HepG2 (cell line): ENCODE results near the gene FHIT. TPM values are rescaled to one million over a fixed set of nuclear protein-coding genes. Genes with fewer than 3 reads are reported as not detected.

Experiments used
- ATAC-seq: fragments of 200-7000 bp; cut with Tn5 transposase; 3 replicates; pipeline ENCODE4 v1.9.1; 2020; ENCODE audit warnings: mild to moderate bottlenecking, moderate library complexity
- BruUV-seq: library from RNA; stranded (reverse); fragments of 400-500 nt; replicated peaks from 2 replicates; lab custom pipeline; 2021; lab: Mats Ljungman, UMichigan
- CTCF ChIA-PET: fragments of 300-600 bp; formaldehyde crosslinking; extraction: SDS; loops from one replicate; lab custom pipeline; 2021; ENCODE audit warnings: low total read pairs, inconsistent platforms, low intra/inter-chr PET ratio; lab: Yijun Ruan, JAX
- POLR2A ChIA-PET: fragments of 350-600 bp; sonication (Branson Sonifier 250); formaldehyde crosslinking; loops from one replicate; lab custom pipeline; 2020; ENCODE audit warnings: antibody characterized with exemption, inconsistent platforms; lab: Yijun Ruan, JAX
- DNase-seq: peaks from one replicate; pipeline ENCODE4 v3.0.0-alpha.2; 2015; ENCODE audit warnings: low spot score
- FAIRE-seq: peaks from 3 replicates; lab custom pipeline; 2011; peaks lifted over from hg19 to GRCh38; lab: Jason Lieb, UNC
- H2AFZ ChIP-seq: one replicate; pipeline ENCODE4 v1.6.1; 2011; ENCODE audit warnings: low read length, inconsistent platforms
- H3K27ac ChIP-seq: fragments of 300-600 bp; 3 replicates; pipeline ENCODE4 v1.8.0; 2011; ENCODE audit warnings: mixed run types, mild to moderate bottlenecking, mixed read lengths, low read length, inconsistent platforms; ENCODE audit not compliant: insufficient read depth; ENCODE audit errors: extremely low read length
- H3K27me3 ChIP-seq, 2 experiments: fragments of 200-600 bp in 1 of 2; 2 replicates in 1 of 2; 3 replicates in 1 of 2; pipeline versions ENCODE4 v1.6.0 to v1.8.0; 2011; ENCODE audit warnings: low read length in 2 of 2, mild to moderate bottlenecking in 2 of 2, moderate library complexity in 2 of 2, inconsistent platforms in 1 of 2; ENCODE audit not compliant: insufficient read depth in 2 of 2, control insufficient read depth in 1 of 2
- H3K36me3 ChIP-seq, 2 experiments: fragments of 200-600 bp in 1 of 2; replicated peaks in 1 of 2; 2 replicates in 1 of 2; 3 replicates in 1 of 2; pipeline versions ENCODE4 v1.5.1 to v1.8.0; 2011; ENCODE audit warnings: low read length in 2 of 2, inconsistent platforms in 1 of 2; ENCODE audit not compliant: insufficient read depth in 2 of 2, control insufficient read depth in 1 of 2
- H3K4me1 ChIP-seq: 2 replicates; pipeline ENCODE4 v1.5.1; 2012; ENCODE audit warnings: low read length, inconsistent platforms; ENCODE audit not compliant: insufficient read depth
- H3K4me2 ChIP-seq: 2 replicates; pipeline ENCODE4 v1.6.0; 2011; ENCODE audit warnings: low read depth, low read length, inconsistent platforms
- H3K4me3 ChIP-seq, 3 experiments: fragments of 200-600 bp in 1 of 3; sonication (generic), shearing (Covaris generic) in 1 of 3; replicated peaks in 1 of 3; 2 replicates each; pipeline ENCODE4 v1.5.1; 2011 to 2016; ENCODE audit warnings: low read length in 3 of 3, inconsistent platforms in 2 of 3, low read depth in 2 of 3, mild to moderate bottlenecking in 2 of 3, control low read depth in 1 of 3, mixed read lengths in 1 of 3; ENCODE audit not compliant: insufficient read depth in 1 of 3
- H3K79me2 ChIP-seq: one replicate; pipeline ENCODE4 v1.6.1; 2011; ENCODE audit warnings: low read length, inconsistent platforms; ENCODE audit not compliant: insufficient read depth
- H3K9ac ChIP-seq: 2 replicates; pipeline ENCODE4 v1.6.0; 2011; ENCODE audit warnings: mild to moderate bottlenecking, low read depth, low read length, inconsistent platforms; ENCODE audit not compliant: insufficient read depth
- H3K9me3 ChIP-seq: 2 replicates; pipeline ENCODE4 v1.5.1; 2012; ENCODE audit warnings: mild to moderate bottlenecking, low read length
- H4K20me1 ChIP-seq: 2 replicates; pipeline ENCODE4 v1.6.0; 2011; ENCODE audit warnings: inconsistent platforms, mild to moderate bottlenecking, low read length, moderate library complexity; ENCODE audit not compliant: insufficient read depth
- NCOA2 ChIP-seq: sonication (generic); formaldehyde crosslinking; IDR thresholded peaks from 2 replicates; pipeline ENCODE4 v1.8.0; 2022; ENCODE audit warnings: inconsistent platforms
- RFX1 ChIP-seq: fragments of 450-650 bp; IDR thresholded peaks from 2 replicates; pipeline ENCODE4 v1.6.1; 2017
- TFAP4 ChIP-seq: sonication (generic); IDR thresholded peaks from 2 replicates; pipeline ENCODE4 v1.6.1; 2016; ENCODE audit warnings: low read depth, borderline replicate concordance
- WGBS: methylation state at CpG from one replicate; pipeline ENCODE4 v1.1.6; 2017; ENCODE audit warnings: low lambda C conversion rate; 5-methylcytosine and 5-hydroxymethylcytosine counted together
- in situ Hi-C: cut with HindIII; loops from 2 replicates; pipeline ENCODE4 v1.10.0; 2017; ENCODE audit warnings: low pct_unique_long_range_greater_than_20kb; ENCODE audit not compliant: extremely low pct_ligation_motif_present
- intact Hi-C: fragments of 100-400 bp; cut with micrococcal nuclease; formaldehyde crosslinking; loops from one replicate; pipeline ENCODE4 v1.10.0; 2022; ENCODE audit not compliant: unreplicated experiment
- polyA plus RNA-seq, 8 experiments: library from polyadenylated mRNA; depleted of rRNA in 3 of 8; stranded (reverse) in 7 of 8; unstranded in 1 of 8; fragments of >200 nt; fragmentation: Illumina TruSeq in 4 of 8; extraction: Trizol in 4 of 8; gene quantifications; 2 replicates each; pipeline versions ENCODE4 v1.2.1 to v1.2.3, GENCODE V29; 2011 to 2016; ENCODE audit warnings: low read depth in 4 of 8, missing spikeins in 1 of 8, mixed read lengths in 1 of 8; ENCODE audit not compliant: insufficient read depth in 1 of 8
- total RNA-seq, 5 experiments: library from RNA; depleted of rRNA; stranded (reverse); fragments of >200 nt; fragmentation: Illumina TruSeq; extraction: Trizol; gene quantifications; 2 replicates each; pipeline ENCODE4 v1.2.3, GENCODE V29; 2016; ENCODE audit warnings: low read depth in 1 of 5
- TF ChIP-seq, protein P1 (sequence below): sonication (generic); formaldehyde crosslinking; IDR thresholded peaks from 2 replicates; pipeline ENCODE4 v1.4.0; 2020; ENCODE audit warnings: mild to moderate bottlenecking, missing genetic modification reagents
- TF ChIP-seq, protein P2 (sequence below): IDR thresholded peaks from 2 replicates; pipeline ENCODE4 v1.6.1; 2016; ENCODE audit warnings: mild to moderate bottlenecking, missing biosample characterization, missing genetic modification reagents

The FHIT gene
- total and polyA plus RNA-seq, 2 of the 13 experiments (the other 11 are each of a cell fraction or from before 2014, with no cell fraction given), result 4.0 to 4.6 TPM

DNA sequence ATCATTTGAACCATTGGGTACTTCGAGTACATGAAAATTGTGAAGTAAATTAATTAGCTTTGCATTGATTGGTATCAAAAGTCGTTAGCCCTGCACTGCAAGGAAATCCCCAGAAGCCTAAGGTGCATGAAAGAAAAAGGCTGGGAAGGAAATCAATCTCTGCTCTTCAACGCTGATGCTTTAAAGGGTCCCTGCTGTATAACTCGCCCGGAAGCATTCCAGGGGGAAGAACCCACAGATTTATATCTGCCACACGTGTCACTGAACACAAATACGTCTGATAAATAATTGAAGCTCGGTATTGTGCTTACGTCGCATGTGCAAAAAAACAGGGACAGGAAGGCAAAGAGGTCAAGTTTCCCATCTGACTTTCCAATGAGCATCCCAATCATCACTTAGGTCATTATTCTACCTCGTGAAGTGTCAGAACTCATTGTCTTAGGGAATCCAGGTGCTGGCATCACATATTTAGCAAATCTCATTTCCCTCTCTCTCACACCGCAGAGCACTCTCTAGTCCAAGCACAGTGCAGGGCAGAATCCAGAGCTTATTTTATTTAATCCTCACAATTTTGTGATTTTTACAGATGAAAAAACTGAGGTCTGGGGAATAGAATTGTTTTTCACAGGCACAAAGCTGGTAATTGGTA lies 1397.1 kb downstream of the FHIT start:
- Histone ChIP-seq H2AFZ (no peak overlapping the region), H3K27ac (no peak overlapping the region), H3K4me1 (no peaks in the 10 kb centered on the region), H4K20me1 (no peaks in the 10 kb centered on the region), H3K9ac (no peak overlapping the region), H3K9me3 (no peaks in the 10 kb centered on the region), H3K36me3 (no peaks in the 10 kb centered on the region), H3K79me2 (no peaks in the 10 kb centered on the region), H3K4me2 (no peak overlapping the region), H3K4me3 (no peak overlapping the region), H3K27me3 (no peaks in the 10 kb centered on the region)
- 52% methylated on average over 12 of the region's 12 CpGs for WGBS
- FAIRE-seq, result no peak
- no peak for DNase-seq
- intact Hi-C loops, result loop anchor here (10.0 kb wide), 1 partner anchor 189 kb away; no protein-coding TSS in a partner anchor
- no peak for ATAC-seq
- in situ Hi-C loops, result loop anchor here (25.0 kb wide), 1 partner anchor 642 kb away; no protein-coding TSS in a partner anchor
- TF ChIP-seq, protein P1, sequence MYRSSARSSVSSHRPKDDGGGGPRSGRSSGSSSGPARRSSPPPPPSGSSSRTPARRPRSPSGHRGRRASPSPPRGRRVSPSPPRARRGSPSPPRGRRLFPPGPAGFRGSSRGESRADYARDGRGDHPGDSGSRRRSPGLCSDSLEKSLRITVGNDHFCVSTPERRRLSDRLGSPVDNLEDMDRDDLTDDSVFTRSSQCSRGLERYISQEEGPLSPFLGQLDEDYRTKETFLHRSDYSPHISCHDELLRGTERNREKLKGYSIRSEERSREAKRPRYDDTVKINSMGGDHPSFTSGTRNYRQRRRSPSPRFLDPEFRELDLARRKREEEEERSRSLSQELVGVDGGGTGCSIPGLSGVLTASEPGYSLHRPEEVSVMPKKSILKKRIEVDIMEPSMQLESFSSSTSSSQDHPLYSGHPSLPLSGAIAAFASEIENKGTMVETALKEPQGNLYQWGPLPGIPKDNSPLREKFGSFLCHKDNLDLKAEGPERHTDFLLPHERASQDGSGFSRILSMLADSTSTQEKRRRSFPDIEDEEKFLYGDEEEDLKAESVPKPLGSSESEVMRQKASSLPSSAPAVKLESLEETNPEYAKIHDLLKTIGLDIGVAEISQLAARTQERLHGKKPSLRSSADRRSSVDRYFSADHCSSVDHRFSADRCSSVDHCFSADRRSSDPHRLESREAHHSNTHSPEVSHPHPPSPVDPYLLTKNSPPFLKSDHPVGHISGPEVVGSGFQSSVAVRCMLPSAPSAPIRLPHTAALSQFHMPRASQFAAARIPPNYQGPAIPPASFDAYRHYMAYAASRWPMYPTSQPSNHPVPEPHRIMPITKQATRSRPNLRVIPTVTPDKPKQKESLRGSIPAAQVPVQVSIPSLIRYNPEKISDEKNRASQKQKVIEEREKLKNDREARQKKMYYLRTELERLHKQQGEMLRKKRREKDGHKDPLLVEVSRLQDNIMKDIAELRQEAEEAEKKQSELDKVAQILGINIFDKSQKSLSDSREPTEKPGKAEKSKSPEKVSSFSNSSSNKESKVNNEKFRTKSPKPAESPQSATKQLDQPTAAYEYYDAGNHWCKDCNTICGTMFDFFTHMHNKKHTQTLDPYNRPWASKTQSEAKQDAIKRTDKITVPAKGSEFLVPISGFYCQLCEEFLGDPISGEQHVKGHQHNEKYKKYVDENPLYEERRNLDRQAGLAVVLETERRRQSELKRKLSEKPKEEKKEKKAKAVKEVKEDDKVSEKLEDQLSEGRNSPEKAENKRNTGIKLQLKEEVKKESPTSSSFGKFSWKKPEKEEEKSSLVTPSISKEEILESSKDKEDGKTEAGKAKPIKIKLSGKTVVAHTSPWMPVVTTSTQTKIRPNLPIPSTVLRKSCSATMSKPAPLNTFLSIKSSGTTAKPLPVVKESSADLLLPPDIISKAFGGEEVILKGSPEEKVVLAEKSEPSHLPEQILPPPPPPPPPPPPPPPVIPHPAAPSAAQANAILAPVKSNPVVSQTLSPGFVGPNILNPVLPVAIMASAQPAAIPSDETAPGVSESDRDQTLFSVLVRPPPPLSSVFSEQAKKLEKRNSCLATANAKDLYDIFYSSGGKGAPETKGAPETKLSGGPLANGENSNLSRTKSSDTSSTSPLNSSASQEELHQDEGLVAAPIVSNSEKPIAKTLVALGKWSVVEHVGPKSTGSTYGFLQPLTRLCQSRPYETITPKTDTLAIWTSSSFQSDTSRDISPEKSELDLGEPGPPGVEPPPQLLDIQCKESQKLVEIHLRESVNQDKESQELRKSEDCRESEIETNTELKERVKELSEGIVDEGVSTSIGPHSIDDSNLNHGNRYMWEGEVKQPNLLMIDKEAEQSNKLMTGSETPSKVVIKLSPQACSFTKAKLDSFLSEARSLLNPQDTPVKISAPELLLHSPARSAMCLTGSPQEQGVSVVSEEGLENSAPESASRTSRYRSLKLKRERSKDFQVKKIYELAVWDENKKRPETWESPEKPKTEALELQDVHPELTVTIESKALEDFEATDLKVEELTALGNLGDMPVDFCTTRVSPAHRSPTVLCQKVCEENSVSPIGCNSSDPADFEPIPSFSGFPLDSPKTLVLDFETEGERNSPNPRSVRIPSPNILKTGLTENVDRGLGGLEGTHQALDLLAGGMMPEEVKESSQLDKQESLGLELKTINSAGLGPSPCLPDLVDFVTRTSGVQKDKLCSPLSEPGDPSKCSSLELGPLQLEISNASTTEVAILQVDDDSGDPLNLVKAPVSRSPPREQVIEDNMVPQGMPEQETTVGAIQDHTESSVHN, result no peak
- TF ChIP-seq NCOA2 (CRISPR knock-in tag), result no peak
- TF ChIP-seq, protein P2, sequence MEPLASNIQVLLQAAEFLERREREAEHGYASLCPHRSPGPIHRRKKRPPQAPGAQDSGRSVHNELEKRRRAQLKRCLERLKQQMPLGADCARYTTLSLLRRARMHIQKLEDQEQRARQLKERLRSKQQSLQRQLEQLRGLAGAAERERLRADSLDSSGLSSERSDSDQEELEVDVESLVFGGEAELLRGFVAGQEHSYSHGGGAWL (CRISPR knock-in tag), result no peak
- no peak for TF ChIP-seq TFAP4
- no peak for TF ChIP-seq RFX1
- no TSS peak for BruUV-seq
- ChIA-PET POLR2A (no interaction called here), CTCF (no interaction called here)
